ENCODE data around the gene EFR3B.

DNA sequence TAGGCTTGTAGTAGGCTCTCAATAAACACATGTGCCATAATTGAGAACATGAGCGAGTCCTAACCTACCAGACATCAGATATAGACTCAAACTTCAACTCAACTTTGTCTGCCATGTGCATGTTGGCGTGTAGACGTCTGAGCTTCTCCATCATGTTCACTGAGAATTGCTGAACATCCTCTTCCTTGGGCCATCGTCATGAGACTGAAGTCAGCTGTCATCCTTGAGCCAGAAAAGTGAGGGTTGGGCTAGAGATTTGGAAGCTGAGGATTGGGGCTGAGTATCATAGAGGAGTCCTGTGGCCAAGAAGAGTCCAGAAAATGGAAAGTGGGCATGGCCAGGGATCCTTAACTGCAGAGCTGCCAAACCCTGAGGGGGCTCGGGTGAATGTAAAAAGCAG lies 7.8 kb upstream of the EFR3B start:
- TF ChIP-seq, protein P1, sequence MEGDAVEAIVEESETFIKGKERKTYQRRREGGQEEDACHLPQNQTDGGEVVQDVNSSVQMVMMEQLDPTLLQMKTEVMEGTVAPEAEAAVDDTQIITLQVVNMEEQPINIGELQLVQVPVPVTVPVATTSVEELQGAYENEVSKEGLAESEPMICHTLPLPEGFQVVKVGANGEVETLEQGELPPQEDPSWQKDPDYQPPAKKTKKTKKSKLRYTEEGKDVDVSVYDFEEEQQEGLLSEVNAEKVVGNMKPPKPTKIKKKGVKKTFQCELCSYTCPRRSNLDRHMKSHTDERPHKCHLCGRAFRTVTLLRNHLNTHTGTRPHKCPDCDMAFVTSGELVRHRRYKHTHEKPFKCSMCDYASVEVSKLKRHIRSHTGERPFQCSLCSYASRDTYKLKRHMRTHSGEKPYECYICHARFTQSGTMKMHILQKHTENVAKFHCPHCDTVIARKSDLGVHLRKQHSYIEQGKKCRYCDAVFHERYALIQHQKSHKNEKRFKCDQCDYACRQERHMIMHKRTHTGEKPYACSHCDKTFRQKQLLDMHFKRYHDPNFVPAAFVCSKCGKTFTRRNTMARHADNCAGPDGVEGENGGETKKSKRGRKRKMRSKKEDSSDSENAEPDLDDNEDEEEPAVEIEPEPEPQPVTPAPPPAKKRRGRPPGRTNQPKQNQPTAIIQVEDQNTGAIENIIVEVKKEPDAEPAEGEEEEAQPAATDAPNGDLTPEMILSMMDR (IDR thresholded peaks at IDR 0.05) = no peak
- no peak for TF ChIP-seq ZFX (IDR thresholded peaks at IDR 0.05; ENCODE audit: borderline replicate concordance)

Measured in 22Rv1 (cell line).